HG03460 (cell line): ENCODE measurements around the gene LYL1.
A peak's percentile ranks its signal among the peaks of the same experiment; 100 is the strongest.
"Not testable (repeated sequence)": the region's sequence is repeated elsewhere in the genome, so short reads cannot be mapped to it uniquely, and the experiment has no call there.

Experiments used
- ATAC-seq: cut with Tn5 transposase; IDR thresholded peaks from one replicate; pipeline ENCODE4 v1.9.1; 2021; ENCODE audit not compliant: unreplicated experiment

LYL1 gene

DNA sequence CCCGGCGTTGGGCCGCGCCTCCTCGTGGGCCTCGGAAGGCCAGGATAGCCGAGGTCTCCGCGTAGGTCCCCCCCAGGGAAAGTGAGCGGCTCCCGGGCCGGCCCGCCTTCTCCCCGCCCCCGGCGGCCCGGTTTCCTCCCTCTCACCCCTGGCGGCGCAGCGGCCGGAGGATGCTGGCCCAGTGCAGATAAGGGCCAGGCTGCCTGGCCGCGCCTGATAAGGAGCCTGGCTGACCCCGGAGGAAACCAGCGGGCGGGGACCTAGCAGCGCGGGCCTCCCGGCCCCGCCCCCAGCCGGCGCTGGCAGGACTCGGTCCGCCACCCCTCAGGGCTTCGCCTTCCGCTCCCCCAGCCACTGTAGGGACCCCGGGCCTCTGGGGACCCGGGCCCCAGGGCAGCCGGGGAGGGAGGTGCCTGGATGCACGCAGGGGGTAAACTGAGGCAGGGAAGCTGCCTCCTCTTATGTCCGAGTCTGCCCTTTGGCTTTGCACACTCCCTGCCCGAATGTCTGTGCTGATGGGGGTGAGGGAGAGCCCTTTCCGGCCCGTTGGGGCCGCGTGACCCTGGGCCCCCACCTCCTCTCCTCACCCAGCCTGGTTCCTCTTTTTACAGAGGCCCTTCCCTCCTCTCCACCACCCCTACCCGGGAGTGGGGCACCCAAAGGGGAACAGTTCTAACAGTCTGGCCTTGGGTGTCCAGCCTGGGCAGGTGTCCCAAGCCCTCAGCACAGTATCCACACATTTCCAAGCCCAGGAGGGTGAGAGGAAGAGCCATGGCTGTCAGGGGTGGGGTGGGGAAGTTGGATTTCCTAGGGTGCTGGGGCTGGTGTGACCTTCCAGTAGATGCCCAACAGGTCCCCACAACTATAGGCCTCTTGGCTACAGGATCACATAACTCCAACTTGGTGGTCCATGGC, at the start of gene LYL1:
LYL1 (minus strand) TSS at position 193 of the 915 bp plus-strand sequence. CDS start 1,687 bp downstream, outside the sequence.
- ATAC-seq = no peak

- ATAC-seq = peak; percentile 30
Measured at GRCh38 chr19:13151605-13152355, 49.1 kb upstream of the LYL1 start.

GRCh38 chr19:13150931-13151604, 48.4 kb upstream of the LYL1 start:
- ATAC-seq = no peak

DNA sequence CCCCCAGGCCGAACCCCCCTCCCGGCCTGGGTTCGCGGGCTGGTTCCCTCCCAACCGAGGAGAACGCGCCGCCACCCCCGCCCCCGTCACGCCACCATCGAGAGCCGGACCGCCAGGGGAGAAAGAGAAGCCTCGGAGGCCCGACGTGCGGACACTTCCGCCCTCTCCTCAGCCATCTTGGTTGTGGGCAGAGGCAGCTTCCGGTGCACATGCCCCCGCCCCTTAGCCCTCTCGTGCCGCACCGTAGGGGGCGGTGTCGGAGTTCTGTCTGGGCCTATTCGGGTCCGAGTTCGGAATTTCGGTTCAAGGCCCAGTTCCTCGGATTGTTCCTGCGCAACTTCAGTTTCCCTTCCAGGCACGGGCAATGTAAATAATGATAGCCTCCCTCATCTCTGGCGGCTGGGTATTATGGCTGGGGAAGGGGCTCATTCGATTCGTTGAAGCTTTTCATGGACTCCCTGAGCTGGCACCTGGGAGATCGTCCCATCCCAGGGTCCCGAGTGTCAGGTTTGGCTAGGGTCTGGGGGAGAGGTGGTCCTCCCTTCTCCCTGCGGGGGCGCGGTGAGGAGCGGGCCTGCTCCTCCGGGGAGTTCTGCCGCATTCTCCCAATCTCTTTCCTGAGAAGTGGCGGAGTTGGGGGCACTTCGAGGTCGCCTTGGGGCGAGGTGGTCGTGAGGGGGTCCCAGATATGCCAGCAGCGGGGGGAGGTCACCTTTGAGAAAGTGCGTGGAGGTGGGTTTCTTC, 47.7 kb upstream of the LYL1 start, which contains the start of the genes IER2 and STX10:
IER2 (plus strand) TSS at position 225 of the 744 bp plus-strand sequence. CDS start 2,776 bp downstream, outside the sequence.
STX10 (minus strand) TSS at position 189 of the 744 bp plus-strand sequence. CDS start 202 bp downstream, outside the sequence.
- ATAC-seq = peak; percentile 33

DNA sequence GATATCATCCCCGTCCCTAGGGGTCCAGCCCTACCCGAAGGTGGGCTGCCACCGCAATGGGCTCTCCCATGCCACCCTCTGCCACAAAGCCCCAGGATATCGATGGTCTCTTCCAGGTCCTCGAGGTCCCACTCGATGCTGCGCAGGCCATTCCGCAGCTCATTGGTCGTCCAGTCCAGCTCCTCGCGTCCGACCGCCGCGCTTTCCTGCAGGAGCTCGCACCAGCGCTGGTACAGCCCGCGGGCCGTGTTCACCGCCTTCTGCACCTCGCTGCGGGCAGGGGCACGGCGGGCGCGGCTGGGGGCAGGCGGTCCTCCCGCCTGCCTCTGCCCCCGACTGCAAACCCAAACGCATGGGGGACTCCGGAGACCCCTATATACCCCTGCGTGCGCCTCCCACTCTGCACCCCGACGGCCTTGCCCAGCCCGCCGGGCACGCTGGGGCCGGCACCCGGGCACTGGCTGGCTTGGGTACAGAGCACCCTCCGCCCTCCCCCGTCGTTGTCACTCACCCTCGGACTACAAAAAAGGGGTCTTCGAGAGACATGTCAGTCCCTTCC, 47.0 kb upstream of the LYL1 start:
- ATAC-seq = no peak

DNA sequence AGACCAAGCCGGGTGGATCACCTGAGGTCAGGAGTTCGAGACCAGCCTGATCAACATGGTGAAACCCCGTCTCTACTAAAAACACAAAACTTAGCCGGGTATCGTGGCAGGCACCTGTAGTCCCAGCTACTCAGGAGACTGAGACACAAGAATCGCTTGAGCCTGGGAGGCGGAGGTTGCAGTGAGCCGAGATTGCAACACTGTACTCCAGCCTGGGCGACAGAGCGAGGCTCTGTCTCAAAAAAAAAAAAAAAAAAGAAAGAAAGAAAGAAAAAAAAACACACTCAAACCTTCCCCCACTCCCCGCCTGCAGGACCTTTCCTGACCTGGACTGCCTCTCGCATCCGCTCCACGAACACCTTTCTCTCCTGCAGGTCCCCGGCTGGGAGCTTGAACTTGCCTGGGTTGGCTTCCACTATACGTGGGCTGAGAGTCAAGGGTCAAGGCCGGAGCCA, 46.5 kb upstream of the LYL1 start:
- not testable (repeated sequence) for ATAC-seq

DNA sequence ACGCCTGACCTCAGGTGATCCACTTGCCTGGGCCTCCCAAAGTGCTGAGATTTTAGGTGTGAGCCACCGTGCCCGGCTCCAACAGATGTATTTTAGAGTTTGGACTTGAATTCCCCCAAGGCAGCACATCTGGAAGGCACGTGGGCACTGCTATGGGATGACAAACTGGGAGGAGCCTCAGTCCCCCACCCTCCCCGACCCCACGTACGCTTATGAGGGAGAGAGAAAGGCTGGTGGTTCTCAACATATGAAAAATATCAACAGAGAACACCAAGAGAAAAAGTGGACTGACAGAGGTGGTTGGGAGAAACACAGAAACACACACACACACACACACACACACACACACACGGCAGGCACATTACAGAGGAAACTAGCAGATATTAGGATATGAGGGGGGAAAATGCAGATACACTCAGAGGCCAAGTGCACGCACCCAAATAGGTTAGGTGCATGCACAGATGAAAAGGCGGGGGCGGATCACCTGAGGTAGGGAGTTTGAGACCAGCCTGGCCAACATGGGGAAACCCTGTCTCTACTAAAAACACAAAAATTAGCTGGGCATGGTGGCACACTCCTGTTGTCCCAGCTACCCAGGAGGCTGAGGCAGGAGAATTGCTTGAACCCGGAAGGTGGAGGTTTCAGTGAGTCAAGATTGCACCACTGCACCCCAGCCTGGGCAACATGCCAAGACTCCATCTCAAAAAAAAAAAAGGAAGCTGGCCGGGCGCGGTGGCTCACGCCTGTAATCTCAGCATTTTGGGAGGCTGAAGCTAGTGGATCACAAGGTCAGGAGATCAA, 44.3 kb upstream of the LYL1 start:
- no peak for ATAC-seq

DNA sequence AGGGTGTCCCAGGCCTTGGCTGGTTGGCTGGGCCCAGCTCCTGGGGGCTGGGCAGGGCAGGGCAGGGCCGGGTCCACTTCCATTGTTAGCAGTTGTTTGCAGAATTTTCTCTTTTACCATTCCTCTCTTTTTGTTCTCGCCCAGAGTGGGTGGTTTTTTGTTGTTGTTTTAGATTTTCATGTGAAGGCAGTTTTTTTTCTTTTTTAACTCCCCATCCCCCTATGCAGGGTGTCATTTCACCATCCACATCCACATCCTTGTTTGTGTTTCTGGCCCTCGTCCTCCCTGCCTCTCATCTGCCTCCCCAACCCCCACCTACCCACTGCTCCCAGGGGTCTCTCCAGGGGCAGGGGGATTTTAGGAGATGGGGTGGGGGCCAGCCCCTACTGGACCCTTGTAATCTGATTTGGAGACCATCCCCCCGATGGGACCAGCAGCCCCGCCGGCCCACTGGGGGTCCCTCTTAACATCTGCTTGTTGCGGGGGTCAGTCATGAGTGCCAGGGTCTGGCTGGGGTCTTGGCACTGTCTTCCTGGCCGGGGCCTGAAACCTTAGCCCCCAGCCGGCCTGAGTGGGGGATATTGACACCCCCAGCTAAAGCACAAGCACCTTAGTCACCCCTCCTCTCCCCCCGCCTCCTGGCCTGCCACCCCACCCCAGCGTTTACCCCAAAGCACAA, 37.1 kb upstream of the LYL1 start:
- ATAC-seq = no peak

DNA sequence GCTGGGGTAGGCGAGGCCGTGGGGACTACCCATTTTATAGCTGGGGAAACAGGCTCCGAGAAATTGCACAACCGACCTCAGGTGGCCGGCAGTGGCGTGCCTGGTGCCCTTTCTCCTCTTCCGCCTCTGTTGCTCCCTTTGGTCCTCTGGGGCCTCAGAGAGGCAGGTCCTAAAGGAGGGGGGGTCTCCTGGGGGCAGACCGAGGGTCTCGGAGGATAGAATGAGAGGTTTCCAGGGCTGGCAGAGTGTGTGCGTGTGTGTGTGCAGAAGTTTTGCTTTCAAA, 36.2 kb upstream of the LYL1 start:
- no peak for ATAC-seq

DNA sequence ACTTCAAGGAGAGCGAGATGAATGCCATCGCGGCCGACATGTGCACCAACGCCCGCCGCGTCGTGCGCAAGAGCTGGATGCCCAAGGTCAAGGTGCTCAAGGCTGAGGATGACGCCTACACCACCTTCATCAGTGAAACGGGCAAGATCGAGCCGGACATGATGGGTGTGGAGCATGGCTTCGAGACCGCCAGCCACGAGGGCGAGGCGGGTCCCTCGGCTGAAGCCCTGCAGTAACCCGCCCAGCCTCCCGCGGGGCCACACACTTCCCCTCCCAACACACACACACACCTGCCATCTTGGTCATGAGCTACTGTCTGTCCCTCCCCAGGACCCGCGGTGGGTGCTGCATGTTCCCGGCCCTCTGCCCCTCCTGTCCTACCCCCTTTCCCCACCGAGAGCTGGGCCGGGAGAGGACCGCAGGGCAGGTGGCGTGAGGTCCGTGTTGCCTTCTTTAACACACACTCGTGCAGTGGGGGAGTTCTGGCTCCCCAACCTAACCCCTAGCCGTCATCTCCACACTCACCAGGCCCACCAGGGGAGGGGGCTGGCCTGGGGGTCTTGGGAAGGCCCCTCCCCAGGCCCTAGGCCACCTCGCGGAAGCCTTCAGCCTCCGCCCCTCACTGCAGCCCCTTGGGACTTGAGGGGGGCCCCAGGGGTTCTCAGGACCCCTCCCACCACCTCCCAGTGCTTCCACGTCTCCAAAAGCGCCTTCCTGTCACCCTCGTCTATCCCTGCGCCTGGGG, 35.7 kb upstream of the LYL1 start:
- ATAC-seq = no peak

DNA sequence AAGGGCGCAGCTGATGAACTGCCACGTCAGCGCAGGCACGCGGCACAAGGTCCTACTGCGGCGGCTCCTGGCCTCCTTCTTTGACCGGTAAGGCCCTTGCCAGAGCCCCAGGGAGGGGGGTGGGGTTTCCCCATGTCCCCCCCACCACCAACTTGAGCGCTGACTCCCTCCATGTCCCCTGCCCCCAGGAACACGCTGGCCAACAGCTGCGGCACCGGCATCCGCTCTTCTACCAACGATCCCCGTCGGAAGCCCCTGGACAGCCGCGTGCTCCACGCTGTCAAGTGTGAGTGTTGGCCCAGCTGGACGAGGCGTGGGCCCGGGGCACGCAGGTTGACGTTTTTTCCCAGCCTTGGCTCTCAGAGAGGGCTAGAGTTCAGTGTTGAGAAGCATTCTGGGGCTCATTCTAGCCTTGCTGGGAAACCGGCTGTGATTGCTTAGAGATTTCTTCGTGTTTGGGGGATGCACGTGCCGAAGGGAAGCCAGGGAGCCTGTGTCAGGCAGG, 34.7 kb upstream of the LYL1 start:
- ATAC-seq = no peak

DNA sequence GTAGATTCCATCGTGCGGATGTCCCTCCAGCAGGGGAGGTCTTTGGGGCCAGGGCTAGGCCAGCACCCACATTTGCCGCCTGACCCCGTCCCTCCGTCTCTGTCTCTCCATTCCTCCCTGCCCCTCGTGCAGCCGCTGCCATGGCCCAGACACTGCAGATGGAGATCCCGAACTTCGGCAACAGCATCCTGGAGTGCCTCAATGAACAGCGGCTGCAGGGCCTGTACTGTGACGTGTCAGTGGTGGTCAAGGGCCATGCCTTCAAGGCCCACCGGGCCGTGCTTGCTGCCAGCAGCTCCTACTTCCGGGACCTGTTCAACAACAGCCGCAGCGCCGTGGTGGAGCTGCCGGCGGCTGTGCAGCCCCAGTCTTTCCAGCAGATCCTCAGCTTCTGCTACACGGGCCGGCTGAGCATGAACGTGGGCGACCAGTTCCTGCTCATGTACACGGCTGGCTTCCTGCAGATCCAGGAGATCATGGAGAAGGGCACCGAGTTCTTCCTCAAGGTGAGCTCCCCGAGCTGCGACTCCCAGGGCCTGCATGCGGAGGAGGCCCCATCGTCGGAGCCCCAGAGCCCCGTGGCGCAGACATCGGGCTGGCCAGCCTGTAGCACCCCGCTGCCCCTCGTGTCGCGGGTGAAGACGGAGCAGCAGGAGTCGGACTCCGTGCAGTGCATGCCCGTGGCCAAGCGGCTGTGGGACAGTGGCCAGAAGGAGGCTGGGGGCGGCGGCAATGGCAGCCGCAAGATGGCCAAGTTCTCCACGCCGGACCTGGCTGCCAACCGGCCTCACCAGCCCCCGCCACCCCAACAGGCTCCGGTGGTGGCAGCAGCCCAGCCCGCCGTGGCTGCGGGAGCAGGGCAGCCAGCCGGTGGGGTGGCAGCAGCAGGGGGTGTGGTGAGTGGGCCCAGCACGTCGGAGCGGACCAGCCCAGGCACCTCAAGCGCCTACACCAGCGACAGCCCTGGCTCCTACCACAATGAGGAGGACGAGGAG, 32.7 kb upstream of the LYL1 start:
- no peak for ATAC-seq

- ATAC-seq = no peak
Measured at GRCh38 chr19:13134626-13135025, 32.0 kb upstream of the LYL1 start.

DNA sequence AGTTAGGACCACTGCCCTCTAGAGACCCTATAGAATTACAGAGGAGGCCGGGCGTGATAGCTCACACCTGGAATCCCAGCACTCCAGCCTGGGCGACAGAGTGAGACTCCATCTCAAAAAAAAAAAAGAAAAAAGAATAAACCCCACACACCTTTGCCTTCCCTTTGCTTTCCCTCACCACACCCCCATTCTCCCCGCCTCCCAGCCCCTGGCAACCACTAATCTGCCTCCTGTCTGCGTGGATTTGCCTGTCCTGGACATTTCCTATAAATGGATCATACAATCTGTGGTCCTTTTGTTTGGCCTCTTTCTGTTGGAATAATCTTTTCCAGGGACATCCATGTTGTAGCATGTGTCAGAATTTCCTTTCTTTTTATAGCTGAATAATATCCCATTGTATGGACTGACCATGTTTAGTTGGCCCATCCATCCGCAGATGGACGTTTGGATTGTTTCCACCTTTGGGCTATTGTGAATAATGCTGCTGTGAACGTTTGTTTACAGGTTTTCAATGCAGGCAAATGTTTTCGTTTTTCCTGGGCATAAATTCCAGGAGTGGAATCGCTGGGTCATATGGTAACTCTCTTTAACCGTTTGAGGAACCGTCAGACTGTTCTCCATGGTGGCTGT, 30.7 kb upstream of the LYL1 start:
- no peak for ATAC-seq

DNA sequence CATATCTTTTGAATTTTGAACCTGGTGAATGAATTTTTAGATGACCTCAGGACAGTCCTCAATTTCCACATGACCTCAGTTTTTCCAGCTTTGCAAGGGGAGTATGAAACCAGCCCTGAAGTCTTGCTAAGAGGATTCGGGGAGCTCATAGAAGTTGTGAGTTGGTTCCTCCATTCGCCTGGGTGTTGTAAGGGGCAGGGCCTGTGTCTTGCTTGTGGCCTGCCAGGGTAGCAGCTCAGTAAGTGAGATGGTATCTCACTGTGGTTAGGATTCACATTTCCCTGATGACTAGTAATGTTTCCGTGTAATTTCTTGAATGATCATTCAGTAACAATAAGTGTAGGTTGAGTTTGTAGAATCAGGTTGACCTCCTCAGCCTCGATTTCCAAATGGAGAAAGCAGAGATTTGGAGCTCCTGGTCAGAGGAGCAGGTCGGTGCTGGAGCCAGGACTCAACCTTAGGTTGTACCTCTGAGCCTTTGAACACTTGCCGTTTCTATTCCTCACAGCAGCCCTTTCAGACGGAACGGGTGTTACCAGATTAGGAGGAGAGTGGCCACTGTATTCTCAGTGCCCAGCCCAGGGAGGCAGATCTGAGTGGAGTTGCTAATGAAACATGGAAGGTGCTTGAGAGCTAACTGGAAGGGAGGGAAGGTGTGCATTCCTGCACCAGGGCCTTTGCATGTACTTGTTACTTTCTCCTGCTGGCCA, 30.0 kb upstream of the LYL1 start:
- no peak for ATAC-seq
